Measurements from ENCODE around the gene PXMP4.

The PXMP4 gene

GRCh38 chr20:33746325-33746998 is 26.4 kb upstream of the PXMP4 start:
- DNase-seq (ENCODE audit: low read depth): no peak
- no peak for TF ChIP-seq CTCF (IDR thresholded peaks at IDR 0.05; ENCODE audit: low read length, missing control alignments)
- no peak overlapping the region for H3K4me3 ChIP-seq (replicated peaks; ENCODE audit: low read depth, low read length)

- no peak for TF ChIP-seq CTCF (IDR thresholded peaks at IDR 0.05; ENCODE audit: low read length, missing control alignments)
- no peak for DNase-seq (ENCODE audit: low read depth)
- H3K4me3 ChIP-seq (replicated peaks; ENCODE audit: low read depth, low read length): no peak overlapping the region
These were observed 24.8 kb upstream of the PXMP4 start for GRCh38 chr20:33744773-33745385.

GRCh38 chr20:33744181-33744580 is 24.1 kb upstream of the PXMP4 start:
- no peak for DNase-seq (ENCODE audit: low read depth)
- H3K4me3 ChIP-seq (replicated peaks; ENCODE audit: low read depth, low read length): no peak overlapping the region
- no peak for TF ChIP-seq CTCF (IDR thresholded peaks at IDR 0.05; ENCODE audit: low read length, missing control alignments)

- no peak overlapping the region for H3K4me3 ChIP-seq (replicated peaks; ENCODE audit: low read depth, low read length)
- DNase-seq (ENCODE audit: low read depth): no peak
- TF ChIP-seq CTCF (IDR thresholded peaks at IDR 0.05; ENCODE audit: low read length, missing control alignments): no peak
These were observed 20.1 kb upstream of the PXMP4 start for GRCh38 chr20:33740189-33740588.

GRCh38 chr20:33739493-33739892 is 19.4 kb upstream of the PXMP4 start:
- H3K4me3 ChIP-seq (replicated peaks; ENCODE audit: low read depth, low read length): no peak overlapping the region
- no peak for TF ChIP-seq CTCF (IDR thresholded peaks at IDR 0.05; ENCODE audit: low read length, missing control alignments)
- no peak for DNase-seq (ENCODE audit: low read depth)

- TF ChIP-seq CTCF (IDR thresholded peaks at IDR 0.05; ENCODE audit: low read length, missing control alignments): no peak
- H3K4me3 ChIP-seq (replicated peaks; ENCODE audit: low read depth, low read length): no peak overlapping the region
- no peak for DNase-seq (ENCODE audit: low read depth)
These were observed 16.9 kb upstream of the PXMP4 start for GRCh38 chr20:33736962-33737361.

Data from fibroblast of pulmonary artery (primary cell).